GM19035 (cell line): ENCODE data around the gene DDX17.
"Not testable (repeated sequence)": the region's sequence is repeated elsewhere in the genome, so short reads cannot be mapped to it uniquely, and the experiment has no call there.

ENCODE experiments used
- ATAC-seq: cut with Tn5 transposase; IDR thresholded peaks from one replicate; pipeline ENCODE4 v1.9.1; 2021; ENCODE audit not compliant: unreplicated experiment

The DDX17 gene

DNA sequence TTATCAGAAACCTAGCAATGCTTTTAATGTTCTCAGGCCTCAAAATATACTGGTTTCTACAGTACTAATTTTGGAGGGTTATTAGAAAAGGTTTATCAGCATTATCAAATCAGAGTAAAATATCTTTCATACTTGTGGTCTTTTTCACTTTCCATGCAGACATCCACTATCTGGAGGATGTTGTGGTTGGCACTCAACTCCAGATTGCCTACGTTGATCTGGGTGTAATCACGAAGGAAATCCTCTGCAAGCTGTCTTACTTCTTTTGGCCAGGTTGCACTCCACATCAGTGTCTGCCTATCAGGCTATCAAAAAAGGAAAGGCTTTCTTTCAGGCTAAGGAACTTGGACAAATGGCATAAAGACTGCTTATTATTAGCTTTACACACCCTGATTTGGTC is 11.6 kb downstream of the DDX17 start:
- ATAC-seq: no peak

- ATAC-seq: no peak
Observed at GRCh38 chr22:38491707-38492348, 14.3 kb downstream of the DDX17 start.

DNA sequence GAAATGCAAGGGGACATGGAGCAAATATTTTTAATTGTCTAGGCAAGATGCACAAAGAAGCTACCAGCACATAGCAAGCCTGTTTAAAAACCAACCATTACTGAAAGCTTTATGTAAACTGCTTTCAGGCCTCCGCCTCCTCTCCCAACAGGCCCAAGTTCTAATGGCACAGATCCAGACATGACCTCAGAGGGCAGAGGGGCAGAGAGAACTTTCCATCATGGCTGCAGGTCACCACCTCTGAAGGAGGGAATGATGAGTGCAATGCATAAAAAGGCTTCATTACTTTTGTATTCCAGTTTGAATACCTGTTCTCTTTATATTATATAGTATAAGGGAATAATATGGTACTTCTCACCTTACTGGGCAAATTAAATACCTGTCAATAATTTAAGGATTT is 15.2 kb downstream of the DDX17 start:
- ATAC-seq: no peak

DNA sequence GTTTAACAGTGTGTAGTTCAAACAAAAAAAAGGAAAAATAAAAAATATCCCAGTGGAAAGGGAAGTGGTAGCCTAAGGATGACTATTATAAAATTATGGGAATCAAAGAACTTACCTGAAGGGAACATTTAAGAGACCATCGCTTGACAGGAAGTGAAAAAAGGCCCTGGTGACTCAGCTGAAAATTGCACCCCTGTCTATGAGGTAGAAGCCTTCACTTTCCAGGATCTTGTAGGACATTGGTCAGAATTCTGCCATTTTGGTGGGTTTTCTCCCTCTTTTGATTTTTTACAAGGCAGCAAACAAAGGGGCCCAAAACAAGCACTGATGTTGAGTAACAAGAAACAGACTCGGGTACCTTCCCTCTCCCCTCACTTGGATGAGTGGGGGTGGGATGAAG is 15.6 kb downstream of the DDX17 start:
- ATAC-seq: no peak

DNA sequence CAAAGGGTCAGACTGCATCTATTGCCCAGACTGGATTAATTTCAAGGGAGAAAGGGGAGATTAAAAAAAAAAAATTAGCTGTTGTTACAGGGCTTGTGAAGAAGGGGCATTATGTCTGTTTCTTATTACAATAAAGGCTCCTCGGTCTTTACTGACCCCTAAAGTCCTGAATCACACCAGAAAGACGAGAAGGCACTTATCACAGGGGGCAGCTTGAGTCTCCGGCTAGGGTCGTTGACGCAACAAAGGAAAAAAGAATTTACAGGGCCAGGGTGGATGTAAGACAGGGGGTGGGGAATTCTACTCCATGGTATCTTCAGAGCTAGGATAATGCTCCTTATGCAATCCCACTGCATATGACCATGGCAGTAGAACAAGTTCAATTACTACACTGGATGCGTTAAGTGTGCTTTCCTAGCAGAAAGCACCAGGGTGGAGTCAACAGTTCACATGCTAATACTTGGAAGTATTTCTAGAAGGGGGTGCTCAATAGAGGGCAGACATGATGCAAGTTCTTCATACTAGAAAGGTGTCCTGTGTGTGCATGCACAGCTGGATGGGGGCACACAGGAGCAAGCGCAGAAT is 16.5 kb downstream of the DDX17 start:
- no peak for ATAC-seq

DNA sequence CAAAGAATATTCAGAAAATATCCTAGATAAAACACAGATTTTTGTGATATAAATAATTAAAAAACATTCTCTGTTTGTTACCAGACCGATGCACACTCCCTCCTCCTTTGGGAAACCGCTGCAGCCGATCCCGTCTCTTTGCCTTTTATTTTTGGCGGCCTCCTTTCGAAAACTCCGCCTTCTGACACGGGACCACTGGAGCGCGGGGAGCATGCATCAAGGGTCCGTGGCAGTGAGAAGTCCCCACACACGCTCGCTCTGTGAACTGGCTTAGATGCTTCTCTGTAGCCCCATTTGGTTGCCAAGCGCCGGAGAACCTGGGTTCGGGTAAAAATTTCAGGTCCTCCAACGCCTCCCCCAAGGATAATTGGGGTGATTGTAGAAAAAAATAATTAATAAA is 17.0 kb downstream of the DDX17 start:
- ATAC-seq: no peak

DNA sequence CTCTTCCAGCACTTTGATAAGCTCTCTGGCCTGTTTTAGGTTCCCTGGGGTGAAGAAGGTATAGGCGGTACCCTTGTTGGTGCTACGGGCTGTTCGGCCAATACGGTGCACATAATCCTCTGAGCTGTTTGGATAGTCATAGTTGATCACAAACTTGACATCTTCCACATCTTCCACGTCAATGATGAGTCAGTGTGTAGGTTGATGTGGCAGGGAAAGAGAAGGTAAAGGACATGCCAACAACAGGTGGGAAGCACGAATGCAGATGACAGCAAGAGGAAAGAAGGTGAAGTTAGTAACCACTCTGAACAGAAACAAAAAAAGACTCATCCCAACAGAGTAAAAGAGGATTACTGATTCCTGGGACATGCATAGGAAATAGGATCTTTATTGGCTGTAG is 18.2 kb downstream of the DDX17 start:
- no peak for ATAC-seq

DNA sequence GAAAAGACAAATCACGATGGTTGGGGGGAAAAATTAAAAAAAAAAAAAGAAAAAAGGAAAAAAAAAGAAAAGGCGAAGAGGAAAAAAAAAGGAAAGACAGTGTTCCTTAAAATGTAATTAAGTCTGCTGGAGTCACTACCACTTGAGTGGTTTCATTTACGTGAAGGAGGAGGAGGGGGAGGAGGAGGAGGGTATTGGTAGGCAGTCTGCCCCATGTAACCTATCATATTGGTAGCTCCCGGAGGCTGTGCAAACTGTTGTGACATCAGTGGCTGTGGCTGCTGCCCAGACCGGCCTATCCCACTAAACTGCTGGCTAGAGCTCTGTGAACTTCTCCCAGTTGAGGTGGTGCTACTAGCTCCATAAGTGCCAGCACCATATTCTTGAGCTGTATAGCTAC is 20.3 kb downstream of the DDX17 start:
- ATAC-seq: no peak

DNA sequence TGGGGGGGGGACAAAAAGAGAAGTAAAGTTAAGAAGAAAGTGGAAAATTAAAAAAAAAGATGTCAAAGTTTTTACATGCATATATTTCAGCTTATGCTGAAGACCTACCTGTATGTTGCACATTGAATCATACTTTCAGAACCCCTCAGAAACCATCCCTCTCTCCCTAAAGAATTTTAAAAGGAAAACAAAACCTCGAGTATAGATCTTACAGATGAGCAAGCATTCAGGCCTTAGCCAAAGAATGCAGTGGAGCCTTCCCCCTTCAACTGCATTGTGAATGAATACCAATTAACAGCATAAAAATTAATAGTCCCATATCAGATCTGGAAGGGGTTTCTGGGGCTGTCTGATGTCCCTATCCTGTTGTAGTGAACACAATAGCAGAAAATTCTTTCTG is 21.9 kb downstream of the DDX17 start:
- no peak for ATAC-seq

- no peak for ATAC-seq
Observed at GRCh38 chr22:38482662-38483308, 23.3 kb downstream of the DDX17 start.

DNA sequence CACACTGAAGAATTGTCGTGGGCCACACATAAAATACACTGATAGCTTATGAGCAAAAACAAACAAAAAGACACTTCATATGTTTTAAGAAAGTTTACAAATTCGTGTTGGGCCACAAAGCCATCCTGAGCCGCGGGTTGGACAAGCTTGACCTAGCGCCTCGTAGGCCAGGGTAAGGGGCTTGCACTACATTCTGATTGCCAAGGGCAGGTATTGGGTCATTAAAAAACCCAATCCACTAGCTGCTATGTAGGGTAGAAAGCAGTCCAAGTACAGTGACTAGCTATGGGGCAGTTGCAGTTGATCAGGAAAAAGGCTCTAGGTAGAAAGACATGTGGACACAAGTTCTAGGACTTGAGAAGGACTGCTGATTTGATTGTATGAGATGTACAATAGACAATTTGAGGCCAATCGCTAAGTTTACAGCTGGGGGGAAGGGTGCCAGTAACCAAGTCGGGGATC is 24.2 kb downstream of the DDX17 start:
- ATAC-seq: no peak

DNA sequence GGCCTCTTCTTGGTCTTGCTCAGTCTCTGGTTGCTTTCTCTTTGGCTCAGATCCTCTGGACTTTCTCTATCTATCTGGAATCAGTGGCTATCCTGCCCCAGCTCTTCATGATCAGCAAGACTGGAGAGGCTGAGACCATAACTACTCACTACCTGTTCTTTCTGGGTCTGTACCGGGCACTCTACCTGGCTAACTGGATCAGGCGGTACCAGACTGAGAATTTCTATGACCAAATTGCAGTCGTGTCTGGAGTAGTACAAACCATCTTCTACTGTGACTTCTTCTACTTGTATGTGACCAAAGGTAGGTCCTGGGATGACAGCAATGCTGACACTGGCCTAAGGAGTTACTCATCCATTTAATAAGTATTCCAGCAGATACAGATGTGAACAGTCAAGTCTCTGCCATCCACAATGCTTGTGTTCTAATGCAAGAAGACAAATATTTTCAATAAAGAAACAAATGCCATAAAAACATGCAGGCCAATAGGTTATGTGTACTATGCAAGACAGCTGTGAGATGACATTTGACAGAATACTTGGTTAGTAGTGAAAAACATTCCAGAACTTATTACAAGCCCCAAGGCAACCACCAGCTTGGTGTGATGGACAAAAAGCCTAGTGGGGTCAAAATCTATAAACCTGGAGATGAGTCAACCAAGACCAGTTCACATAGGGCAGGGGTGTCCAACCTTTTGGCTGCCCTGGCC is 24.8 kb downstream of the DDX17 start:
- ATAC-seq: no peak

DNA sequence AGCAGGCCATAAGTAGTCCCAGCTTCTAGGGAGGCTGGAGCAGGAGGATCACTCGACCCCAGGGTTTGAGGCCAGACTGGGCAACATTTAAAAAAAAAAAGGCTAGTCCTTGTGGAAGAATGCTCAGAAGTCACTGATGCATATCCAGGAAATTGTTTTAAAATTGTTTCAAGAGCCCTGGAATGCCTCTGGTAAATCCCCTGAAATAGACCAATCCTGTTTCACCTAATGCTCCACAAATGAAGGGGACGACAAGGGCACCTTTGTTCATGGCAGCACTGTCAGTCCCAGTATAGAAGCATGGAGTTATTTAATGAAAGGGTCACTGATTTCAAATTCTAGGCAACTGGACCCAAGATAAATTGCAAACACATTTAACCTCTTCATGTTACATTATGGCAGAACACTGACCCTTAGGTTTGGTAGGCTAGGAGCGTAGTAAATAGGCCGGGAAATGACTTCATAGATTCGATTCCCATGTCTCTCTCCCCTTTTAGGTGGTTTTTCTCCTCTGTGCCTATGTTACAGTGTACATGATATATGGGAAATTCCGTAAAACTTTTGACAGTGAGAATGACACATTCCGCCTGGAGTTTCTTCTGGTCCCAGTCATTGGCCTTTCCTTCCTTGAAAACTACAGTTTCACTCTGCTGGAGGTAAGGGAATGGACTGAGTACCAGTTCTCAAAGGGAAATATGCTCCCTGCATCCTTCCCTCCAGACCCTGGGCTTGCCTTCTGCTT is 26.8 kb downstream of the DDX17 start:
- ATAC-seq: no peak

DNA sequence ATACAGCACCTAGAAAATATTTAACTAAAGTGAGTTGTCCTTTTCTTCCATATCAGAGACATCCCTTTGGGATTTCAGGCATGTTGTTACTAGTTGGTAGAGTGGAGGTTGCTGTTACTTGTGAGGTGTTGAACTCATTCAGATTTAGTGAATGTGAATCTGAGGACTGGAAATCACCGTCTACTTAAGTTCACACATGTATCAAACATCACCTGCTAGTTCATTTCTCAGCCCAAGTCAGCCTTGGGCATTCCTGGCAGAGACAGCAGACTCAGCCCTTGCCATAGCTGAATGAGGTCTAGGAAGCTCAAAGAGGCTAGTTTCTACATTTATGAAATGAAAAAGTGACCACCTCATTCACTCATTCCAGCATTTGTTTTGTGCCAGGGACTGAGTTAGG is 28.5 kb downstream of the DDX17 start:
- no peak for ATAC-seq

DNA sequence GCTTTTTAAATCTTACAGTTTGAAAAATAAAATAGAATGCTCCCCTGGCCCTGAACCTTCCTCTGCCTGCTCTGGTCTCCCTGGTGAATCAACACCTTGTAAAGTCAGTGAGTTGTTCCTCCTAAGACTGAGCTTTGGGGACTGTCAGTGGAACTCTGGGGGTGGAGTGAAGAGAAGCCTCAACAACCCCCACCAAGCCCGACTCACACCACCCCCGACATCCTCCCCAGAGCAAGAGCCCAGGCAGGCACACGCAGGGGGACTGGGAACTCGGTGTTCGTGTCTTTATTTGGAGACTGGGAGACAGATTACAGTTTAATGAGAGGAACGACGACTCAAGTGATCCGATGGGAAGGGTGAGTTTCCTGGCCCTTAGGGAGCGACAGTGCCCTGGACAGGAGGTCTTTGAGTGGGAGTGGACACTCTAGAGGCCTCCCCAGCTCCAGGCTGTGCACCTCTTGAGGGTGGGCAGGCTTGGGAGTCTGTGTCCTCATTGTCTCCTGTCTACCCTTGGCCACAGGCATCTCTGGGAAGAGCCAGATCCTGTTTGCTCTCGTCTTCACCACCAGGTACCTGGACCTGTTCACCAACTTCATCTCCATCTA is 32.0 kb downstream of the DDX17 start:
- ATAC-seq: no peak

- ATAC-seq: no peak
Observed at GRCh38 chr22:38471237-38471636, 34.9 kb downstream of the DDX17 start.

DNA sequence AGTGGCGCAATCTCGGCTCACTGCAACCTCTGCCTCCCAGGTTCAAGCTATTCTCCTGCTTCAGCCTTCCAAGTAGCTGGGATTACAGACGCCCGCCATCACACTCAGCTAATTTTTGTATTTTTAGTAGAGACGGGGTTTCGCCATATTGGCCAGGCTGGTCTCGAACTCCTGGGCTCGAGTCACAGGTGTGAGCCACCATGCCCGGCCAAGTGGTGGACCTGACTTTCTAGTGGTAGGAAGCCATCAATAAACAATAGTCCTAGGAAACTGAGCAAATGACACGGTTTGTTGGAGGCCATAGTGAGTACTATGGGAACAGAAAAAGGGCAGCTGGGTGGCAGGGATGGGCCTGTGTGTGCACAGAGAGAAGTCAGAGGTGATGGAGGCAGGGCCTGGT is 35.9 kb downstream of the DDX17 start:
- not testable (repeated sequence) for ATAC-seq

- no peak for ATAC-seq
Observed at GRCh38 chr22:38469306-38469781, 36.8 kb downstream of the DDX17 start.

DNA sequence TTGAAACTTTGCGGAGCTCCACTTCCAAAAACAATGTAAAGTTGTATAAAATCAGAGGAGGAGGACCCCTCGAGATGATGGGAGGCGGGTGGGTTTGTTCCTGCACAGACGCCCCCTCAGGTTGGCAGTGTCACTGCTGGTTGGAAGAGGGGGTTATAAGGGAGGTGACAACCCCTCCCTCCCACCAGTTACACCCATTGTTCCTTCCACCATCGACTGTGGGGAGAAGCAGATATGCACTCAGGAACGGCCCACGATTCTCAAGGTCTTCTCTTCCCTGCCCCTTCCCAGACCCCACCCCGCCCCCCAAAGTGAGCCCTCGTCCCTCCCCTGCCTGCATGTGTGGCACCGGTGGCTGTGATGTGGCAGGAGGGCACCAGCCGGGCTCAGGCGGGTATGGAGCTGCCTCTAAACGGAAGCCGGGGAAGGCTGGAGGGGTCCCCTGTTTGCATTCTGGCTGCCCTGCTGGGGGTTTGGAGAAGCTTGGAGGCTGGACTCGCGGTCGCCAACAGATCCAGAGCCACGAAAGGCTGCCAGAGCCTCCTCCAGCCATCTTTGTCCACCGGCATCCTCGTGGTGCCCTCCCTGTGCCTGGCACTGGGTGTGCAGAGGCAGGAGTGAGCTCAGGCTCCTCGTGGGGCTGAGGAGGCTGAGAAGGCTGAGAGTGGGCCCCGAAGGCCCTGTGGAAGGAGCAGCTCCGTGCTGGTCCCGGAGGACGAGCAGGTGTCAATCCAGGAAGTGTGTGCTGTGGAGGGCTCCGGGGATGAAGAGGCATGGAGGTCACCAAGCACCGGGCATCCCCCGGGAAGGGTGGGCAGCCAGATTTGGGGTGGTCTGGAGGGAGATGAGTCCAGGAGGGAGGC is 37.4 kb downstream of the DDX17 start:
- ATAC-seq: no peak
